Measurements from ENCODE around the gene GRIN1. TPM values are rescaled to one million over a fixed set of nuclear protein-coding genes. Genes with fewer than 3 reads are reported as not detected.

The GRIN1 gene
- total RNA-seq, 1 experiment from 2014 or later: 2.9 TPM

- Histone ChIP-seq H3K79me2 (ENCODE audit: insufficient read depth, low read length) (peaks cover 10% of the 10 kb centered on the region; the same call in 1 of the 2 replicates), H3K14ac (ENCODE audit: insufficient read depth, low read length) (no peak overlapping the region), H3K18ac (ENCODE audit: insufficient read length, low read depth, low read length) (no peak overlapping the region), H3K4me1 (ENCODE audit: insufficient read depth, low read length) (peaks cover 5% of the 10 kb centered on the region; the same call in 1 of the 2 replicates), H3K23ac (ENCODE audit: insufficient read length, low read depth, low read length) (no peak overlapping the region), H2BK12ac (ENCODE audit: insufficient read length, low read depth, low read length) (no peak overlapping the region), H3K4me2 (ENCODE audit: insufficient read depth, insufficient read length, low read length) (no peak overlapping the region), H2AK5ac (ENCODE audit: insufficient read length, low read length) (no peak overlapping the region), H3K23me2 (ENCODE audit: insufficient read length, low read depth, low read length, poor library complexity, severe bottlenecking) (peaks cover 13% of the 10 kb centered on the region), H3K9me3 (ENCODE audit: control insufficient read depth, low read depth, low read length) (no peaks in the 10 kb centered on the region), H4K91ac (ENCODE audit: insufficient read length, low read depth, low read length) (no peak overlapping the region), H3K27ac (ENCODE audit: insufficient read length, low read depth, low read length) (no peak overlapping the region), H4K8ac (replicated peaks; ENCODE audit: insufficient read length, low read depth, low read length) (no peak overlapping the region), H4K20me1 (ENCODE audit: control insufficient read depth, insufficient read depth, insufficient read length) (peaks cover 2% of the 10 kb centered on the region), H2BK15ac (ENCODE audit: low read depth, low read length) (no peak overlapping the region), H3K27me3 (ENCODE audit: insufficient read depth, low read length) (no peaks in the 10 kb centered on the region), H3K56ac (ENCODE audit: insufficient read length, low read depth, low read length) (no peak overlapping the region), H2BK5ac (ENCODE audit: insufficient read length, low read length) (no peak overlapping the region), H3K79me1 (ENCODE audit: insufficient read depth, low read depth, low read length, poor library complexity, severe bottlenecking) (peaks cover 6% of the 10 kb centered on the region), H2BK120ac (ENCODE audit: low read depth, low read length, poor library complexity, severe bottlenecking) (no peak overlapping the region), H3K9ac (ENCODE audit: extremely low read depth, insufficient read length, low read length) (no peak overlapping the region), H2BK20ac (ENCODE audit: low read depth, low read length, poor library complexity, severe bottlenecking) (no peak overlapping the region), H2AFZ (ENCODE audit: low read length) (no peak overlapping the region), H3T11ph (ENCODE audit: low read length) (no peak overlapping the region), H4K5ac (ENCODE audit: insufficient read length, low read depth, low read length) (no peak overlapping the region), H3K4ac (ENCODE audit: low read depth, low read length) (no peak overlapping the region)
- Mint-ChIP-seq H3K9me3 (no peaks in the 10 kb centered on the region), H3K4me1 (peaks cover 17 to 22% of the 10 kb centered on the region in 2 experiments), H3K27me3 (ENCODE audit: low read depth) (no peaks in the 10 kb centered on the region), H3K4me3 (no peak overlapping the region; a peak in 1 of 5 replicates), H3K36me3 (ENCODE audit: insufficient read depth in 1 of 3, low read depth in 3 of 3) (peaks cover 6 to 53% (median 46%) of the 10 kb centered on the region in 3 experiments; a peak in 6 of 7 replicates), H3K27ac (no peak overlapping the region)
- no peak for TF ChIP-seq CTCF (conservative IDR thresholded peaks at IDR 0.05)
- WGBS (ENCODE audit: extremely low coverage, insufficient read length, low lambda C conversion rate): no CpG with 5 or more reads among the region's 48 CpGs
- DNase-seq: no peak
Measured at GRCh38 chr9:137184881-137185660, 46.1 kb downstream of the GRIN1 start.

Data from H9 (cell line).